ENCODE results near the gene ADAR. TPM values are rescaled to one million over a fixed set of nuclear protein-coding genes. Genes with fewer than 3 reads are reported as not detected.

The ADAR gene
- total and polyA plus RNA-seq, 2 donors: 59.1 to 72.1 TPM

GRCh38 chr1:154609398-154610380 is 1.7 kb upstream of the ADAR start:
- no peak for DNase-seq (ENCODE audit: extremely low spot score)
- Histone ChIP-seq H3K4me3 (ENCODE audit: low read depth, low read length) (no peak overlapping the region), H3K27ac (ENCODE audit: low read depth) (no peak overlapping the region), H3K36me3 (ENCODE audit: insufficient read depth) (no peaks in the 10 kb centered on the region), H3K4me1 (ENCODE audit: insufficient read depth) (peaks cover 1% of the 10 kb centered on the region)
- 69% methylated on average over 12 of the region's 12 CpGs for WGBS

- peak; percentile 35 for DNase-seq (ENCODE audit: extremely low spot score)
- H3K4me3 ChIP-seq (ENCODE audit: low read depth, low read length): peak overlapping the region; percentile 82
- peaks cover 1% of the 10 kb centered on the region for H3K4me1 ChIP-seq (ENCODE audit: insufficient read depth)
- H3K27ac ChIP-seq (ENCODE audit: low read depth): peak overlapping the region; percentile 97
- H3K36me3 ChIP-seq (ENCODE audit: insufficient read depth): no peaks in the 10 kb centered on the region
- WGBS: 4% methylated on average over 37 of the region's 37 CpGs
Measured at GRCh38 chr1:154608397-154609270, 648 bp upstream of the ADAR start.

GRCh38 chr1:154607106-154607608 is 829 bp downstream of the ADAR start:
- WGBS: 11% methylated on average over 11 of the region's 11 CpGs
- DNase-seq (ENCODE audit: extremely low spot score): peak; percentile 6
- peaks cover 2% of the 10 kb centered on the region for H3K4me1 ChIP-seq (ENCODE audit: insufficient read depth)

GRCh38 chr1:154605534-154605933 is 2.5 kb downstream of the ADAR start:
- H3K4me3 ChIP-seq (ENCODE audit: low read depth, low read length): no peak overlapping the region
- no peak for DNase-seq (ENCODE audit: extremely low spot score)
- WGBS: 88% methylated on average over 2 of the region's 2 CpGs
- H3K27ac ChIP-seq (ENCODE audit: low read depth): no peak overlapping the region
- peaks cover 1% of the 10 kb centered on the region for H3K4me1 ChIP-seq (ENCODE audit: insufficient read depth)
- no peaks in the 10 kb centered on the region for H3K36me3 ChIP-seq (ENCODE audit: insufficient read depth)

More at GRCh38 chr1:154607106-154607608, 829 bp downstream of the ADAR start:
- peak overlapping the region; percentile 82 for H3K4me3 ChIP-seq (ENCODE audit: low read depth, low read length)
- H3K36me3 ChIP-seq (ENCODE audit: insufficient read depth): no peaks in the 10 kb centered on the region
- peak overlapping the region; percentile 98 for H3K27ac ChIP-seq (ENCODE audit: low read depth)

GRCh38 chr1:154603317-154603716 is 4.7 kb downstream of the ADAR start:
- H3K4me1 ChIP-seq (ENCODE audit: insufficient read depth): peaks cover 1% of the 10 kb centered on the region
- WGBS: 58% methylated on average over 2 of the region's 2 CpGs
- H3K4me3 ChIP-seq (ENCODE audit: low read depth, low read length): no peak overlapping the region
- DNase-seq (ENCODE audit: extremely low spot score): no peak
- no peak overlapping the region for H3K27ac ChIP-seq (ENCODE audit: low read depth)
- no peaks in the 10 kb centered on the region for H3K36me3 ChIP-seq (ENCODE audit: insufficient read depth)

- no peak overlapping the region for H3K27ac ChIP-seq (ENCODE audit: low read depth)
- peaks cover 1% of the 10 kb centered on the region for H3K4me1 ChIP-seq (ENCODE audit: insufficient read depth)
- no peak overlapping the region for H3K4me3 ChIP-seq (ENCODE audit: low read depth, low read length)
- DNase-seq (ENCODE audit: extremely low spot score): no peak
- H3K36me3 ChIP-seq (ENCODE audit: insufficient read depth): peaks cover 7% of the 10 kb centered on the region
- WGBS: 84% methylated on average over 3 of the region's 3 CpGs
Measured at GRCh38 chr1:154599658-154600057, 8.3 kb downstream of the ADAR start.

- Histone ChIP-seq H3K4me1 (ENCODE audit: insufficient read depth) (peaks cover 1% of the 10 kb centered on the region), H3K36me3 (ENCODE audit: insufficient read depth) (peaks cover 7% of the 10 kb centered on the region), H3K4me3 (ENCODE audit: low read depth, low read length) (no peak overlapping the region), H3K27ac (ENCODE audit: low read depth) (no peak overlapping the region)
- DNase-seq (ENCODE audit: extremely low spot score): no peak
- WGBS: 71% methylated on average over 3 of the region's 3 CpGs
Measured at GRCh38 chr1:154598871-154599635, 8.9 kb downstream of the ADAR start.

GRCh38 chr1:154595621-154596020 is 12.4 kb downstream of the ADAR start:
- Histone ChIP-seq H3K36me3 (ENCODE audit: insufficient read depth) (peaks cover 7% of the 10 kb centered on the region), H3K4me3 (ENCODE audit: low read depth, low read length) (no peak overlapping the region), H3K27ac (ENCODE audit: low read depth) (no peak overlapping the region), H3K4me1 (ENCODE audit: insufficient read depth) (no peaks in the 10 kb centered on the region)
- DNase-seq (ENCODE audit: extremely low spot score): no peak
- whole genome bisulfite sequencing: 84% methylated on average over 1 of the region's 1 CpG

- H3K36me3 ChIP-seq (ENCODE audit: insufficient read depth): peaks cover 7% of the 10 kb centered on the region
- 90% methylated on average over 7 of the region's 7 CpGs for WGBS
Measured at GRCh38 chr1:154594811-154595210, 13.2 kb downstream of the ADAR start.

GRCh38 chr1:154593390-154593789 is 14.6 kb downstream of the ADAR start:
- Histone ChIP-seq H3K4me1 (ENCODE audit: insufficient read depth) (no peaks in the 10 kb centered on the region), H3K27ac (ENCODE audit: low read depth) (no peak overlapping the region), H3K36me3 (ENCODE audit: insufficient read depth) (peaks cover 7% of the 10 kb centered on the region), H3K4me3 (ENCODE audit: low read depth, low read length) (no peak overlapping the region)
- DNase-seq (ENCODE audit: extremely low spot score): no peak

More at GRCh38 chr1:154594811-154595210, 13.2 kb downstream of the ADAR start:
- Histone ChIP-seq H3K4me1 (ENCODE audit: insufficient read depth) (no peaks in the 10 kb centered on the region), H3K27ac (ENCODE audit: low read depth) (no peak overlapping the region), H3K4me3 (ENCODE audit: low read depth, low read length) (no peak overlapping the region)
- no peak for DNase-seq (ENCODE audit: extremely low spot score)

- DNase-seq (ENCODE audit: extremely low spot score): no peak
- Histone ChIP-seq H3K36me3 (ENCODE audit: insufficient read depth) (peaks cover 12% of the 10 kb centered on the region), H3K27ac (ENCODE audit: low read depth) (no peak overlapping the region), H3K4me1 (ENCODE audit: insufficient read depth) (no peaks in the 10 kb centered on the region), H3K4me3 (ENCODE audit: low read depth, low read length) (no peak overlapping the region)
- WGBS: 93% methylated on average over 7 of the region's 7 CpGs
Measured at GRCh38 chr1:154591206-154591605, 16.8 kb downstream of the ADAR start.

- H3K27ac ChIP-seq (ENCODE audit: low read depth): no peak overlapping the region
- no peak for DNase-seq (ENCODE audit: extremely low spot score)
- H3K4me3 ChIP-seq (ENCODE audit: low read depth, low read length): no peak overlapping the region
- H3K36me3 ChIP-seq (ENCODE audit: insufficient read depth): peaks cover 13% of the 10 kb centered on the region
- H3K4me1 ChIP-seq (ENCODE audit: insufficient read depth): no peaks in the 10 kb centered on the region
- 45% methylated on average over 5 of the region's 5 CpGs for WGBS
Measured at GRCh38 chr1:154590756-154591155, 17.2 kb downstream of the ADAR start.

GRCh38 chr1:154589780-154590179 is 18.2 kb downstream of the ADAR start:
- Histone ChIP-seq H3K4me3 (ENCODE audit: low read depth, low read length) (no peak overlapping the region), H3K27ac (ENCODE audit: low read depth) (no peak overlapping the region), H3K4me1 (ENCODE audit: insufficient read depth) (no peaks in the 10 kb centered on the region), H3K36me3 (ENCODE audit: insufficient read depth) (peaks cover 14% of the 10 kb centered on the region)
- no peak for DNase-seq (ENCODE audit: extremely low spot score)
- WGBS: 78% methylated on average over 10 of the region's 10 CpGs

All from urinary bladder (tissue), 4 donors.